ENCODE results near the gene ST6GAL1. TPM values are rescaled to one million over a fixed set of nuclear protein-coding genes. Genes with fewer than 3 reads are reported as not detected.
"Not testable (repeated sequence)": the region's sequence is repeated elsewhere in the genome, so short reads cannot be mapped to it uniquely, and the experiment has no call there.

Gene ST6GAL1
- total and polyA plus RNA-seq, 2 of the 4 experiments (the other 2 are of a cell fraction) = 1.4 to 2.9 TPM

GRCh38 chr3:186890911-186891310 lies 39.4 kb upstream of the ST6GAL1 start:
- no peak overlapping the region for H3K27ac ChIP-seq (ENCODE audit: insufficient read depth, low read length)
- no peak overlapping the region for H3K14ac ChIP-seq (replicated peaks; ENCODE audit: low read depth, low read length)
- in situ Hi-C loops (cut with MboI; ENCODE audit: low sequenced_read_pairs) = no loop called here
- dilution Hi-C loops (cut with HindIII; ENCODE audit: low sequenced_read_pairs, unreplicated experiment) = no loop called here
- H2AFZ ChIP-seq (replicated peaks; ENCODE audit: low read length, poor library complexity) = no peak overlapping the region
- no peak overlapping the region for H4K5ac ChIP-seq (ENCODE audit: low read depth, low read length)
- H3K4ac ChIP-seq (ENCODE audit: low read depth, low read length) = no peak overlapping the region
- H3K56ac ChIP-seq (ENCODE audit: extremely low read depth, insufficient read depth, low read length) = no peak overlapping the region
- no peak overlapping the region for H2AK9ac ChIP-seq (replicated peaks; ENCODE audit: low read depth, low read length, poor library complexity)
- no peaks in the 10 kb centered on the region for H3K4me1 ChIP-seq (ENCODE audit: control insufficient read depth, insufficient read depth, low read length)
- no peaks in the 10 kb centered on the region for H4K20me1 ChIP-seq (ENCODE audit: insufficient read depth, low read length)
- ChIA-PET CTCF (no interaction called here), POLR2A (ENCODE audit: unreplicated experiment) (no interaction called here)
- DNase-seq (no peak), ATAC-seq (ENCODE audit: low read depth) (no peak)
- peaks cover 9% of the 10 kb centered on the region for H3K27me3 ChIP-seq (ENCODE audit: control insufficient read depth, insufficient read depth, low read length)
- no peak overlapping the region for H3K9ac ChIP-seq (ENCODE audit: low read depth, low read length)
- no peaks in the 10 kb centered on the region for H3K79me1 ChIP-seq (ENCODE audit: low read depth in 1 of 2, low read length in 2 of 2)
- no peak overlapping the region for H4K91ac ChIP-seq (ENCODE audit: insufficient read depth, low read depth, low read length)
- H2BK20ac ChIP-seq (ENCODE audit: low read depth, low read length) = no peak overlapping the region
- H3K18ac ChIP-seq (ENCODE audit: low read depth, low read length) = no peak overlapping the region
- no peak overlapping the region for H4K8ac ChIP-seq (ENCODE audit: low read depth in 2 of 2, low read length in 2 of 2)
- H2AK5ac ChIP-seq (ENCODE audit: low read depth, low read length) = no peak overlapping the region
- no peak for TF ChIP-seq CEBPB (IDR thresholded peaks at IDR 0.05; ENCODE audit: low read depth, low read length)
- TF ChIP-seq CTCF (conservative IDR thresholded peaks at IDR 0.05; ENCODE audit: low read depth, low read length) = no peak
- no peak for TF ChIP-seq POLR2A (IDR thresholded peaks at IDR 0.05; ENCODE audit: low read depth, low read length)
- TF ChIP-seq RCOR1 (IDR thresholded peaks at IDR 0.05; ENCODE audit: insufficient replicate concordance, low read length) = no peak
- no peak for TF ChIP-seq USF2 (IDR thresholded peaks at IDR 0.05; ENCODE audit: low read depth, low read length)
- no peak for TF ChIP-seq SMC3 (IDR thresholded peaks at IDR 0.05; ENCODE audit: low read depth, low read length)
- H3K9me3 ChIP-seq (ENCODE audit: control insufficient read depth, insufficient read depth, low read length) = no peaks in the 10 kb centered on the region
- intact Hi-C loops (cut with micrococcal nuclease) = no loop called here
- no peak overlapping the region for H2BK5ac ChIP-seq (ENCODE audit: low read depth, low read length, poor library complexity, severe bottlenecking)
- H3K4me3 ChIP-seq (ENCODE audit: insufficient read depth, low read depth, low read length) = no peak overlapping the region
- no peak overlapping the region for H3K4me2 ChIP-seq (ENCODE audit: low read depth, low read length)
- H3K9me1 ChIP-seq (ENCODE audit: insufficient read depth, low read length) = no peaks in the 10 kb centered on the region
- no peak overlapping the region for H2BK15ac ChIP-seq (ENCODE audit: low read depth, low read length)
- no peaks in the 10 kb centered on the region for H3K36me3 ChIP-seq (ENCODE audit: control insufficient read depth, insufficient read depth, low read length)
- H3K23ac ChIP-seq (ENCODE audit: low read depth, low read length) = no peak overlapping the region
- no peak overlapping the region for H2BK120ac ChIP-seq (ENCODE audit: low read depth, low read length)
- no TSS peak for BruUV-seq (replicated peaks)

- H3K4me1 ChIP-seq (ENCODE audit: control insufficient read depth, insufficient read depth, low read length); H2BK120ac ChIP-seq (ENCODE audit: low read depth, low read length); H2AK9ac ChIP-seq (replicated peaks; ENCODE audit: low read depth, low read length, poor library complexity); CTCF ChIA-PET; H3K56ac ChIP-seq (ENCODE audit: extremely low read depth, insufficient read depth, low read length); H3K14ac ChIP-seq (replicated peaks; ENCODE audit: low read depth, low read length); dilution Hi-C loops (cut with HindIII; ENCODE audit: low sequenced_read_pairs, unreplicated experiment); H3K18ac ChIP-seq (ENCODE audit: low read depth, low read length); H3K23ac ChIP-seq (ENCODE audit: low read depth, low read length); H3K27ac ChIP-seq (ENCODE audit: insufficient read depth, low read length); POLR2A ChIA-PET (ENCODE audit: unreplicated experiment); H3K9me1 ChIP-seq (ENCODE audit: insufficient read depth, low read length); H4K91ac ChIP-seq (ENCODE audit: insufficient read depth, low read depth, low read length); H3K27me3 ChIP-seq (ENCODE audit: control insufficient read depth, insufficient read depth, low read length); H2AFZ ChIP-seq (replicated peaks; ENCODE audit: low read length, poor library complexity); H2BK15ac ChIP-seq (ENCODE audit: low read depth, low read length); H2BK20ac ChIP-seq (ENCODE audit: low read depth, low read length); H3K4ac ChIP-seq (ENCODE audit: low read depth, low read length); H3K9me3 ChIP-seq (ENCODE audit: control insufficient read depth, insufficient read depth, low read length); H2BK5ac ChIP-seq (ENCODE audit: low read depth, low read length, poor library complexity, severe bottlenecking); ATAC-seq (ENCODE audit: low read depth); DNase-seq; H3K36me3 ChIP-seq (ENCODE audit: control insufficient read depth, insufficient read depth, low read length); BruUV-seq (replicated peaks); H2AK5ac ChIP-seq (ENCODE audit: low read depth, low read length); in situ Hi-C loops (cut with MboI; ENCODE audit: low sequenced_read_pairs); H4K5ac ChIP-seq (ENCODE audit: low read depth, low read length); H4K20me1 ChIP-seq (ENCODE audit: insufficient read depth, low read length); H3K4me3 ChIP-seq (ENCODE audit: insufficient read depth, low read depth, low read length); intact Hi-C loops (cut with micrococcal nuclease); H3K79me1 ChIP-seq (ENCODE audit: low read depth in 1 of 2, low read length in 2 of 2); H3K9ac ChIP-seq (ENCODE audit: low read depth, low read length); H3K4me2 ChIP-seq (ENCODE audit: low read depth, low read length); H4K8ac ChIP-seq (ENCODE audit: low read depth in 2 of 2, low read length in 2 of 2): not testable (repeated sequence)
- no CpG with 5 or more reads among the region's 2 CpGs for WGBS, 2 experiments (ENCODE audit: extremely low coverage in 2 of 2, insufficient read length in 1 of 2)
Measured at GRCh38 chr3:186893071-186893470, 37.3 kb upstream of the ST6GAL1 start.
